ENCODE measurements around the gene AASS. TPM values are rescaled to one million over a fixed set of nuclear protein-coding genes. Genes with fewer than 3 reads are reported as not detected.

Gene AASS
- total RNA-seq = 34.3 and 43.3 TPM in 2 replicates

DNA sequence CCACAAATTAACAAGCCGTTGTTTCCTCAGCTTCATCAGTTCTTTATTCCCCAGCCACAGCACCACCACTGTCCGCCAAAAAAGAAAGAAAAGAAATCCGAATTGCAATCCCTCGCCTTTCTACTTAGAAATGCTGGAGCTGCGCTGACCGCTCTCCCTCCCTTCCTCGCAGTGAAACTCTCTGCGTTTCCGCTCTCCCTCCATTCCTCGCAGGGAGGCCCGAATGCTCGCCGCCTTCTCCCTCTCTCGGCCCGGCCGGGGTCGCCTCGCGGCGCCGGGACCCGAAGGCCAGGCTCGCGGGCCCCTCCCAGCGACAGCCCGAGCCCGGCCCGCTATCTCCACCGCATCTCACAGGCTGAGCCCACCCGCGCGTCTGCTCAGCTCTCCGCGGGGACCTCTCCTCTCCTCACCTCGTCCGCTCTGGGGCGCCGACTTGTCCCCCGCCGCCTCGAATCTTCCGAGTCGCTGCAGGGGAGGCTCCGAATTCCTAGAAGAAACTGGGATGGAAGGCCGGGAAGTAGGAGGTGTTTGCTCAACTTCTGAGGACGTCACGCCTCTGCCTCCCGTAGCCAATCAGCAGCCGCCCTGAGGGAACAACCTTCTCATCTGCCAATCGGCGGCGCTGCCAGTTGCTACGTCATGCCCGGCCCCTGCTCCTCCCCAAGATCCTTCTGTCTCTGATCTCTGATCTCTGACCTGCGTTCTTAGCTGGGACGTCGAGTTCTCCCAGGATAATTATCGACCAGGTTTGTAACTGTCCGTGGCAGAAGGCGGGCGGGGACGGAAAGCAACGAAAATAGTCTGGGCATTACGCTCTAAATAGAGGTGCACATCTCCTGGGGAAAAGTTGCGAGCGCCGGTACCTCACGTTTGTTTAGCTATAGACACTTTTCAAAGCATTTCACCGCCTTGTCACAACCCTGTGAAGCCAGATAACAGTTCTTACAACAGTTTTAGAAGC, at the start of gene AASS:
Gene AASS, minus strand, starts transcription at position 499 of the 961 bp plus-strand sequence. CDS start 10,523 bp downstream, outside the sequence.

Other genes starting within 250 kb of the AASS start
- not detected in 2 replicates for gene FEZF1, start 160.5 kb upstream of the AASS start, total RNA-seq